DND-41 (cell line): ENCODE data around the gene GALNT5.

Source experiments
- ATAC-seq: fragments of 200-7000 bp; cut with Tn5 transposase; 3 replicates; pipeline ENCODE4 v1.9.1; 2021; ENCODE audit warnings: low read depth; ENCODE audit not compliant: insufficient read depth
- DNase-seq: peaks from one replicate; pipeline ENCODE4 v3.0.0-alpha.2; 2020
- H2AFZ ChIP-seq: 2 replicates; pipeline ENCODE4 v1.6.0; 2012; ENCODE audit warnings: low read depth, low read length
- H3K27ac ChIP-seq: 2 replicates; pipeline ENCODE4 v1.5.1; 2012; ENCODE audit warnings: low read length, inconsistent platforms
- H3K27me3 ChIP-seq: fragments of 200-600 bp; sonication (generic); 2 replicates; pipeline ENCODE4 v1.6.0; 2012; ENCODE audit warnings: low read length, mild to moderate bottlenecking, inconsistent platforms; ENCODE audit not compliant: insufficient read depth, poor library complexity
- H3K36me3 ChIP-seq: 2 replicates; pipeline ENCODE4 v1.5.1; 2012; ENCODE audit warnings: low read length, inconsistent platforms; ENCODE audit not compliant: insufficient read depth
- H3K4me1 ChIP-seq: 2 replicates; pipeline ENCODE4 v1.5.1; 2012; ENCODE audit warnings: mild to moderate bottlenecking, low read length; ENCODE audit not compliant: insufficient read depth
- H3K4me2 ChIP-seq: 2 replicates; pipeline ENCODE4 v1.6.0; 2012; ENCODE audit warnings: mild to moderate bottlenecking, moderate library complexity, low read length, inconsistent platforms; ENCODE audit not compliant: insufficient read depth
- H3K4me3 ChIP-seq, 2 experiments: fragments of 200-600 bp in 1 of 2; shearing (Covaris generic) in 1 of 2; 2 replicates each; pipeline ENCODE4 v1.5.1; 2012 to 2016; ENCODE audit warnings: inconsistent platforms in 2 of 2, low read length in 2 of 2, mild to moderate bottlenecking in 2 of 2, low read depth in 1 of 2, moderate library complexity in 1 of 2
- H3K79me2 ChIP-seq: 2 replicates; pipeline ENCODE4 v1.6.0; 2012; ENCODE audit warnings: low read length, inconsistent platforms; ENCODE audit not compliant: insufficient read depth
- H3K9ac ChIP-seq: 2 replicates; pipeline ENCODE4 v1.6.0; 2012; ENCODE audit warnings: low read depth, mild to moderate bottlenecking, inconsistent platforms, low read length, moderate library complexity
- H3K9me3 ChIP-seq: 2 replicates; pipeline ENCODE4 v1.5.1; 2012; ENCODE audit warnings: low read length, moderate library complexity, mild to moderate bottlenecking, inconsistent platforms; ENCODE audit not compliant: insufficient read depth, severe bottlenecking
- H4K20me1 ChIP-seq: 2 replicates; pipeline ENCODE4 v1.6.0; 2012; ENCODE audit warnings: low read length; ENCODE audit not compliant: insufficient read depth
- EZH2 ChIP-seq: IDR thresholded peaks from 3 replicates; pipeline ENCODE4 v1.6.1; 2012; ENCODE audit warnings: borderline replicate concordance, low read depth, mild to moderate bottlenecking, moderate library complexity, low read length, inconsistent platforms; ENCODE audit not compliant: severe bottlenecking
- TF ChIP-seq, protein P1 (sequence below): IDR thresholded peaks from 2 replicates; pipeline ENCODE4 v1.5.1; 2012; ENCODE audit warnings: borderline replicate concordance, low read length, moderate library complexity, mild to moderate bottlenecking; ENCODE audit not compliant: poor library complexity, severe bottlenecking; ENCODE audit errors: extremely low read depth

Gene GALNT5, protein sequence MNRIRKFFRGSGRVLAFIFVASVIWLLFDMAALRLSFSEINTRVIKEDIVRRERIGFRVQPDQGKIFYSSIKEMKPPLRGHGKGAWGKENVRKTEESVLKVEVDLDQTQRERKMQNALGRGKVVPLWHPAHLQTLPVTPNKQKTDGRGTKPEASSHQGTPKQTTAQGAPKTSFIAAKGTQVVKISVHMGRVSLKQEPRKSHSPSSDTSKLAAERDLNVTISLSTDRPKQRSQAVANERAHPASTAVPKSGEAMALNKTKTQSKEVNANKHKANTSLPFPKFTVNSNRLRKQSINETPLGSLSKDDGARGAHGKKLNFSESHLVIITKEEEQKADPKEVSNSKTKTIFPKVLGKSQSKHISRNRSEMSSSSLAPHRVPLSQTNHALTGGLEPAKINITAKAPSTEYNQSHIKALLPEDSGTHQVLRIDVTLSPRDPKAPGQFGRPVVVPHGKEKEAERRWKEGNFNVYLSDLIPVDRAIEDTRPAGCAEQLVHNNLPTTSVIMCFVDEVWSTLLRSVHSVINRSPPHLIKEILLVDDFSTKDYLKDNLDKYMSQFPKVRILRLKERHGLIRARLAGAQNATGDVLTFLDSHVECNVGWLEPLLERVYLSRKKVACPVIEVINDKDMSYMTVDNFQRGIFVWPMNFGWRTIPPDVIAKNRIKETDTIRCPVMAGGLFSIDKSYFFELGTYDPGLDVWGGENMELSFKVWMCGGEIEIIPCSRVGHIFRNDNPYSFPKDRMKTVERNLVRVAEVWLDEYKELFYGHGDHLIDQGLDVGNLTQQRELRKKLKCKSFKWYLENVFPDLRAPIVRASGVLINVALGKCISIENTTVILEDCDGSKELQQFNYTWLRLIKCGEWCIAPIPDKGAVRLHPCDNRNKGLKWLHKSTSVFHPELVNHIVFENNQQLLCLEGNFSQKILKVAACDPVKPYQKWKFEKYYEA

DNA sequence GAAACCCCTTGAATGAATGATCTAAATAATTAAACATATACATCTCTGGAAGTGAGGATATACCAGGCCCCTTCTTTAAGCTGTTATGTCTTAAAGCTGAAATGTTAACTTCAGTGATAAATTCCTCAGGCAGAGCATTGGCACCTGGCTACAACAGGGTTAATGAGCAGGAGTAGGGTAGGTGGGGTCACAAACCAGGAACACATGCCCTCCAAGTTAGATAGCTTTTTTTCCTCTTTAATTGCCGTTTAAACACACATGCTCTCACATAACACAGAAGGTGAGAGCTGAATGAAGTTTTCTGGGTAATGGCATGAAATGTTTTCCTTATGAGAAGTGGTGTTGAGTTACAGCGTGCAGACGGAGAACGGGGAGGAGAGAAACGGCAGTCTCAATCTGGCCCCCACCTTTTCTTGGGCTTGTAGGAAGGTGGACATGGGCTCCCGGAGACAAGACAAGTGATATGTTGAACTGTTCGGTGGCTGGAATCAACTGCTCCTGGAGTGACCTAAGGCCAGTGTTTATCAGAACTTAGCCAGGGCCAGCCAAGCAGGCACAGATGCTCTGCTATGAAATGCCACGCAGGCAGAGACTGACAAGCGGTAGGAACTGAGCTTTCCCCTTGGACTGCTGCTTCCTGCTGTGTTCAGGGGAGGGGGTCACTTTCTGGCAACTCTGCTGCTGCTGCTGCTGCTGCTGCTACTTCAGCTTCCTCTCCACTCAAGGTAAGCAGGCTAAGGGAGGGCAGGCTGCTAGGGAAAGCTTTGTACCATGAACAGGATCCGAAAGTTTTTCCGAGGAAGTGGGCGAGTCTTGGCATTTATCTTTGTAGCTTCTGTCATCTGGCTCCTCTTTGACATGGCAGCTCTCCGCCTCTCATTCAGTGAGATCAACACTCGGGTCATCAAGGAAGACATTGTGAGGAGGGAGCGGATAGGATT is at the start of gene GALNT5:
TSS of gene GALNT5 (plus strand) at position 394 of the 941 bp plus-strand sequence. CDS start at position 772, 378 bp downstream.
- no peak within 1 kb of the TSS for H3K4me3 ChIP-seq
- H4K20me1 ChIP-seq, result no peaks in the 10 kb centered on the region
- no peaks in the 10 kb centered on the region for H3K9me3 ChIP-seq
- H3K4me2 ChIP-seq, result no peak within 1 kb of the TSS
- H3K27me3 ChIP-seq, result no peaks in the 10 kb centered on the region
- DNase-seq (no peak), ATAC-seq (no peak)
- no peak for TF ChIP-seq EZH2
- TF ChIP-seq, protein P1, sequence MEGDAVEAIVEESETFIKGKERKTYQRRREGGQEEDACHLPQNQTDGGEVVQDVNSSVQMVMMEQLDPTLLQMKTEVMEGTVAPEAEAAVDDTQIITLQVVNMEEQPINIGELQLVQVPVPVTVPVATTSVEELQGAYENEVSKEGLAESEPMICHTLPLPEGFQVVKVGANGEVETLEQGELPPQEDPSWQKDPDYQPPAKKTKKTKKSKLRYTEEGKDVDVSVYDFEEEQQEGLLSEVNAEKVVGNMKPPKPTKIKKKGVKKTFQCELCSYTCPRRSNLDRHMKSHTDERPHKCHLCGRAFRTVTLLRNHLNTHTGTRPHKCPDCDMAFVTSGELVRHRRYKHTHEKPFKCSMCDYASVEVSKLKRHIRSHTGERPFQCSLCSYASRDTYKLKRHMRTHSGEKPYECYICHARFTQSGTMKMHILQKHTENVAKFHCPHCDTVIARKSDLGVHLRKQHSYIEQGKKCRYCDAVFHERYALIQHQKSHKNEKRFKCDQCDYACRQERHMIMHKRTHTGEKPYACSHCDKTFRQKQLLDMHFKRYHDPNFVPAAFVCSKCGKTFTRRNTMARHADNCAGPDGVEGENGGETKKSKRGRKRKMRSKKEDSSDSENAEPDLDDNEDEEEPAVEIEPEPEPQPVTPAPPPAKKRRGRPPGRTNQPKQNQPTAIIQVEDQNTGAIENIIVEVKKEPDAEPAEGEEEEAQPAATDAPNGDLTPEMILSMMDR, result no peak
- H3K27ac ChIP-seq, result no peak within 1 kb of the TSS
- no peaks in the 10 kb centered on the region for H3K79me2 ChIP-seq
- no peak within 1 kb of the TSS for H2AFZ ChIP-seq
- H3K4me1 ChIP-seq, result no peaks in the 10 kb centered on the region
- no peak within 1 kb of the TSS for H3K9ac ChIP-seq
- no peaks in the 10 kb centered on the region for H3K36me3 ChIP-seq

DNA sequence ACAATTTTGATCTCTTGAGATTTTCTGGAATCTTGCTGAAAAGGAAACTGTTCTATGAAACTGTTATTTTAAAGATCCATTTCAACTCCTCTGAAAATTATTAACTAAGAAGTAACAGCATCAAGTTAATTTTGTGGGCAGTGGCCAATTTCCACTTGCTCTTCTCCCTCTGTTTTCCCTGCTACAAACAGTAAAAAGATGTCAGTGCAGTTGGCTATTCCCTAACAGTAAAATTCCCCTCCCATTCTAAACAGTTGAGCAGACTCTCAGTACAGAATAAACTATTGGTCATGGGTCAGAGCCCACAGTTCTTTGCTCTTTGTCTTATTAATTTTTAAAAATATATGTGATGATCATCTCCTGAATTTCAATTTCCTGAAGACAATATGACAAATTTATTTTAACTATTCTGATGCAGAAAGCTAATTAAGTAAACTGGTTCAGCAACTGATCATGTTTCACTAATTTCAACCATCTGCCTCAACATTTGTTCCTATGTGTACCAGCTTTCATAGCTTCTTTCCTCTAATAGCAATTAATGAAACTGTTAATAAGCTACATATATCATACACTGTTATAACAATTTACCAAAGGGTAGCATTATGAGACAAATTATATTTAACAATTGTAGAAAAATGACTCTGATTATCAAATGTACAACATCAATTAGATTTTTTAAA is 41.1 kb upstream of the GALNT5 start:
- H3K27ac ChIP-seq, result no peak overlapping the region
- H3K79me2 ChIP-seq, result no peaks in the 10 kb centered on the region
- no peak for TF ChIP-seq EZH2
- TF ChIP-seq, protein P1, result no peak
- H3K9me3 ChIP-seq, result no peaks in the 10 kb centered on the region
- H3K36me3 ChIP-seq, result no peaks in the 10 kb centered on the region
- H2AFZ ChIP-seq, result no peak overlapping the region
- ATAC-seq (no peak), DNase-seq (no peak)
- H3K27me3 ChIP-seq, result no peaks in the 10 kb centered on the region
- H3K9ac ChIP-seq, result no peak overlapping the region
- no peak overlapping the region for H3K4me2 ChIP-seq
- H3K4me1 ChIP-seq, result no peaks in the 10 kb centered on the region
- no peak overlapping the region for H3K4me3 ChIP-seq
- H4K20me1 ChIP-seq, result no peaks in the 10 kb centered on the region

DNA sequence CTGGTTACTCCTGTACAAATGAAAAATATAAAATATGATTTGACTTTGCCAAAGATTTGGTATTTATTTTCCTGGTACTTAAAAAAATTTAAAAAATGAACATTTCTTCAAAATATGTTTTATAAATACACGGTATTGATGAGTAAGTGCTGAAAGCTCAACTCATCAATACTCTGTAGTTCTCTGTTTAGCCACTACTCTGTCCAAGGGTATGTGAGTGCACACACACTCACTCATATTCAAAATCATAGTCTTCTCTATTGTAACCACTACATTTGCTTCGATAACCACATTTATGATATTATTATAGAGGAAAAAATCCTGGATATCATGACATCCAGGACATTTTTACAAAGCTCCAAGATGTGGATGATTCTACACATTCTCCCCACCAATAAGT is 40.1 kb upstream of the GALNT5 start:
- H3K27ac ChIP-seq, result no peak overlapping the region
- no peak overlapping the region for H3K4me3 ChIP-seq
- no peak overlapping the region for H2AFZ ChIP-seq
- ATAC-seq (no peak), DNase-seq (no peak)
- H3K27me3 ChIP-seq, result no peaks in the 10 kb centered on the region
- H3K9ac ChIP-seq, result no peak overlapping the region
- no peaks in the 10 kb centered on the region for H3K79me2 ChIP-seq
- TF ChIP-seq, protein P1, result no peak
- no peak for TF ChIP-seq EZH2
- H3K4me2 ChIP-seq, result no peak overlapping the region
- H3K4me1 ChIP-seq, result no peaks in the 10 kb centered on the region
- no peaks in the 10 kb centered on the region for H4K20me1 ChIP-seq
- no peaks in the 10 kb centered on the region for H3K9me3 ChIP-seq
- no peaks in the 10 kb centered on the region for H3K36me3 ChIP-seq
